LNCAP (cell line): ENCODE measurements around the gene SCART1.

Experiments
- TF ChIP-seq, protein P1 (sequence below): fragments of 450-650 bp; IDR thresholded peaks from 2 replicates; pipeline ENCODE4 v1.5.1; 2017; ENCODE audit warnings: mild to moderate bottlenecking

SCART1 gene

GRCh38 chr10:133453516-133454203, at the start of gene SCART1:
Gene SCART1, plus strand, starts transcription at chr10:133453945. Its CDS starts 53 bp downstream, at chr10:133453998.
- TF ChIP-seq, protein P1, sequence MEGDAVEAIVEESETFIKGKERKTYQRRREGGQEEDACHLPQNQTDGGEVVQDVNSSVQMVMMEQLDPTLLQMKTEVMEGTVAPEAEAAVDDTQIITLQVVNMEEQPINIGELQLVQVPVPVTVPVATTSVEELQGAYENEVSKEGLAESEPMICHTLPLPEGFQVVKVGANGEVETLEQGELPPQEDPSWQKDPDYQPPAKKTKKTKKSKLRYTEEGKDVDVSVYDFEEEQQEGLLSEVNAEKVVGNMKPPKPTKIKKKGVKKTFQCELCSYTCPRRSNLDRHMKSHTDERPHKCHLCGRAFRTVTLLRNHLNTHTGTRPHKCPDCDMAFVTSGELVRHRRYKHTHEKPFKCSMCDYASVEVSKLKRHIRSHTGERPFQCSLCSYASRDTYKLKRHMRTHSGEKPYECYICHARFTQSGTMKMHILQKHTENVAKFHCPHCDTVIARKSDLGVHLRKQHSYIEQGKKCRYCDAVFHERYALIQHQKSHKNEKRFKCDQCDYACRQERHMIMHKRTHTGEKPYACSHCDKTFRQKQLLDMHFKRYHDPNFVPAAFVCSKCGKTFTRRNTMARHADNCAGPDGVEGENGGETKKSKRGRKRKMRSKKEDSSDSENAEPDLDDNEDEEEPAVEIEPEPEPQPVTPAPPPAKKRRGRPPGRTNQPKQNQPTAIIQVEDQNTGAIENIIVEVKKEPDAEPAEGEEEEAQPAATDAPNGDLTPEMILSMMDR, result no peak

DNA sequence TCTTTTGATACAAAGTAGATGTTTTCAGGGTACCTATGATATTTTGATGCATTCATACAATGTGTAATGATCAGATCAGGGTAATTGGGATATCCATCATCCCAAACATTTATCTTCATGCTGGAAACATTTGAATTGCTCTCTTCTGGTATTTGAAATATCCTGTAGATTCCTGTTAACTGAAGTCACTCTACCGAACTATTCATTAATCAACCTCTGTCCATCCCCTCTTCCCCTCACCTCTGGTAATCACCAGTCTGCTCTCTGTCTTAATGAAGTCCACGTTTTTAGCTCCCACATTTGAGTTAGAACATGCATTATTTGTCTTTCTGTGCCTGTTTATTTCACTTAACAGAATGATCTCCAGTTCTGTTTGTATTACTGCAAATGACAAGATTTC, 48.5 kb upstream of the SCART1 start:
- TF ChIP-seq, protein P1, result no peak

GRCh38 chr10:133405844-133406527, 47.8 kb upstream of the SCART1 start:
- TF ChIP-seq, protein P1, result no peak

GRCh38 chr10:133411523-133412380, 42.0 kb upstream of the SCART1 start:
- TF ChIP-seq, protein P1, result no peak

- TF ChIP-seq, protein P1, result no peak
Measured at GRCh38 chr10:133412381-133412711, 41.4 kb upstream of the SCART1 start.

- TF ChIP-seq, protein P1, result no peak
Measured at GRCh38 chr10:133415752-133416151, 38.0 kb upstream of the SCART1 start.

GRCh38 chr10:133418289-133418993, 35.3 kb upstream of the SCART1 start:
- TF ChIP-seq, protein P1, result no peak
